ENCODE data around the gene RAB37.

Gene RAB37

DNA sequence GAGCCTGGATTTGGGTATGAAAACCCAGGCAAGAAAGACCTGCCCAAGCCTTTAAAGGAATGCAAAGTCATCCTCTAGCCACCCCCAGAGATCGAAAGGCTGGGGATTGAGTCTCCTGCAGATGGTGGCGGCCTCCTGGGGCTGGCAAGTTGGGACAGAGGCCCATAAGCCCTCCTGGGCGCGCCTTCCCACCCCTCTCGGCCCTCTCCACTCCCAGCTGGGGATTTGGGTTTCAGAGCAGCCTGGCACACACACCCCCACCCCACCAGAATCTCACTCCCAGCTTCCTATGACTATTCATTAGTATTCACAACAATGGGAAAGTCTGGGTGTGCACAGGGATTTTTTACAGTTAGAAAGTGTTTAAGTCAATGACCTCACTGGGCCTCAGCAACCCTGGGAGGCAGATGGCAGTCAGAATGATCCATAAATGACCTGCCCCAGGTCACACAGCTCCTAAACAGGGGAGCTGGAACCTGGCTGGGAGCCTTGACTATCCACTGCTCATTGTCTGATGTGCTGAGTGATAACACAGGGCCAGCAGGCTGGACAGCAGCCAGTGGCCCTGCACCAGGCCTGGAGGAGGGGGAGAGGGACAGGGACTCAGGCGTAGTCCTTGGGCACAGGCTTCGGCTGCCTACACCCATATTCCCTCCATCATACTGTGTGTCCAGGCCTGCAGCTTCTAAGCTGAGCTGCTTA lies 23.5 kb downstream of the RAB37 start:
- in situ Hi-C loops (cut with MboI; ENCODE audit: low sequenced_read_pairs): no loop called here

DNA sequence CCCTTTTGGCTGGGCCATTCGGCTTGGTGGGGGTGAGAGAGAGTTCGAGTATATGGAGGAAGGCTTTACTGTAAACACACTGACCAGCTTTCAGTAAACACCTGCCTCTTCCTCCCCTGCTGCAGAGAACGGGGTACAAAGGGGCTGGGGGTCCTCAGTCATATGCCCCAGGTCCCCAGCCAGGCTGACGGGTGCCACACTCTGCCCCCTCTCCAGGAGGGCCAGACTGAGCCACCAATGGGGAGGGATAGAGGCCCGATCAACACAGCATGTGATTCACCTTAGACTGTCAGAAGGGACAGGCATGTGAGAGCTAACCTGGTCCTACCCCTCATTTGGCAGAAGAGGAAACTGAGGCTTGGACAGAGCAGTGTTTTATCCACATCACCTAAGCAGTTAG lies 24.4 kb downstream of the RAB37 start:
- in situ Hi-C loops (cut with MboI; ENCODE audit: low sequenced_read_pairs): no loop called here

DNA sequence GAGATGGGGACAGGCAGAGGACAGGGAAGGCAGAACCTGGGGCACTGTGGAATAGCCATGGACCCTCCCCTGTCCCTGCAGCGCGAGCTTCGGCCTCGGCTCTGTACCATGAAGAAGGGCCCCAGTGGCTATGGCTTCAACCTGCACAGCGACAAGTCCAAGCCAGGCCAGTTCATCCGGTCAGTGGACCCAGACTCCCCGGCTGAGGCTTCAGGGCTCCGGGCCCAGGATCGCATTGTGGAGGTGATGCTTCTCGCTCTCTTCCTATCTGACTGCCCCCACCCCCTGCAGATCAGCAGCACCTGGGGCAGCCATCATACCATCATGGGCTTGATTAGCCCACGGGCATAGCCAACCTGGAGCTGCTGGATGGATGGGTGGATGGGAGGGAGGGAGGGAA lies 24.9 kb downstream of the RAB37 start:
- in situ Hi-C loops (cut with MboI; ENCODE audit: low sequenced_read_pairs): no loop called here

DNA sequence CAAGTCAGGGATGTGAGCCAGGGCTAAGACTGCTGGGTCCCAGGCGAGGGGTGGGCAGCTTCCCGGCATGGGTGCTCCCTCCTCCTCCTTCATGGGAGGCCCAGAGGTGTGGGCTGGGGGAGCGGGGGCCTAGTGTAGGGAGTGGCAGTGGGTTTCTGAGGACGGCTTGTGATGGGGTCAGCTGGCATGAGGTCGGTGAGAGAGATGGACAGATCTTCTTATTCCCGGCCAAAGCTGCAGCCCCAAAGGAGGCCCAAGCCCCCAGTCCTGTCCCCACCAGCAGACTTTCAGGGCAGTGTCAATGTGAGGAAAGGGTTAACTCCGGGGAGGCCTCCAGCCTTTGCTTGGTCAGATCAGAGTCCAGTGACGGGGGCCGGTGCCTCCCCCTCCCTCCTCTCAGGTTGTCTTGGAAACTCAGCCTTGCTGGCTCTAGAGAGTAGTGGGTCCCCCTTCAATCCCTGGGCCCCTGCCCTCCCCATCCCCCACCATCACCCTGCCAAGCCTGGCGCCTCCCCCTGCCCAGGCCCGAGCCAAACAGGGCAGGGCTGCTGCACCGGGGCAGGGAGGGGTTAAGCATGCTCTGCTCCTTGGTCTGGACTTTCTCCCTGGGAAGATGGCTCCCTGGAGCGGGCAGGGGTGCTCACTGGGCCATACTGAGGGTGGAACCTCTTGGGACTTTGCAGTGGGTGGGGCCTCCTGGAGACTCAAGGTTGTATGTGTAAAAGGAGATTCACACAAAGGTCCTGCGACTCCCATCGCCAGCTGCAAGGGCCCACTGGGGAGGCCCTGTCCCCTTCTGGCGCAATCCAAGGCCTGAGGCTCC lies 26.7 kb downstream of the RAB37 start:
- in situ Hi-C loops (cut with MboI; ENCODE audit: low sequenced_read_pairs): no loop called here

DNA sequence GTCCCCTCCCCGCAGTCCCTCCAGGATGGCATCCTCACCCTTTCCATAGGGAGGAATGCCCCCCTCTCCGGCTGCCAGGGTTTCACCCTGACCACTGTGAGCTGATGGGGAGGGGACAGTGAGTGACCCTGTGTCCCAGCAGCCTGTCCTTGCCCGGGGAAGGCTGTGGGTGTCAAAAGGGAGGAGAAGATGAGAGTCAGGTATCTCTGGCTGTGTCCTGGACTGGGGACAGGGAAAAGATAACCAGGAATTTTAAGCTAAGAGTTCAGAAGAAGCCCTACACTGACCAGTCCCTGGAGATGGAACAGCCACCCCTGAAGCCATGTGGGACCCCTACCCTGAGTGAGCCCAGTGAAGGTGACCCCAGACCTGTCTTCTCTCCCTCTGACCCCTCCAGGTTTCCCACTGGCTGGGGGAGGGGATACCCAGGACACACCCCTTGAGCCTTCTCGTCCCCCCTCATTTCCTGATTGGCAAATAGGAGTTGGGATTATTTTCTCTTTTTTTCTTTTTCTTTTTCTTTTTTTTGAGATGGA lies 27.8 kb downstream of the RAB37 start:
- in situ Hi-C loops (cut with MboI; ENCODE audit: low sequenced_read_pairs): no loop called here

DNA sequence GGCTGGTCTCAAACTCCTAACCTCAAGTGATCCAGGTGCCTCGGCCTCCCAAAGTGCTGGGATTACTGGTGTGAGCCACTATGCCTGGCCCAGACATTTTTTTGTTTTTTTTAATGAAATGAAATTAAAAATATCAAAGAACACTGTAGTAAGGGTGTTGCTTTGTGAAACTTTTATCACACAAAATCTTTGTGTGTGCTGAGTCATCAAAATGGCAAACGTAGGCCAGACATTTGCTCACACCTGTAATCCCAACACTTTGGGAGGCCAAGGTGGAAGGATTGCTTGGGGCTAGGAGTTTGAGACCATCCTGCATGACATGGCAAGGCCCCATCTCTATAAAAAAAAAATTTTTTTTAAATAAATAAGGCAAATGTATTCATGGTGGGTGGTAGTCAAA lies 29.4 kb downstream of the RAB37 start:
- in situ Hi-C loops (cut with MboI; ENCODE audit: low sequenced_read_pairs): no loop called here

DNA sequence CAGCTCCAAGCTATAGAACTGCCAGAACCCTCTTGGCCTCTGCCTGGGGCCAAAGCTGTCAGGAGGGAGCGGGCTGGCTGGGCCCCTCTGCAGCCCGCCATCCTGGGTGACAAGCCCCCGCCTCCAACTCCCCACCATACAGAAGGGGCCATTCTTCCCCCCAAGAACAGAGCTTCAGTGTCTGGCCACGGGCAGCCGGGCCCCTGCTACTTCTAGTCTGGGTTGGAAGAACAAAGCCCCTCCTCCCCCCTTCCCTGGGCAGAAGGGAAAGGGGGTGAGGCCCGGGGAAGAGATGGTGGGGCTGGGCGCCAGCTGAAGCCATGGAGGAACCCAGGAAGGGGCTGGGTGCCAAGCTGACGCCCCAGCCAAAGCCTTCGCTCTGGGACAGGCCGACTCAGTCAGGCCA lies 30.1 kb downstream of the RAB37 start:
- in situ Hi-C loops (cut with MboI; ENCODE audit: low sequenced_read_pairs): no loop called here

DNA sequence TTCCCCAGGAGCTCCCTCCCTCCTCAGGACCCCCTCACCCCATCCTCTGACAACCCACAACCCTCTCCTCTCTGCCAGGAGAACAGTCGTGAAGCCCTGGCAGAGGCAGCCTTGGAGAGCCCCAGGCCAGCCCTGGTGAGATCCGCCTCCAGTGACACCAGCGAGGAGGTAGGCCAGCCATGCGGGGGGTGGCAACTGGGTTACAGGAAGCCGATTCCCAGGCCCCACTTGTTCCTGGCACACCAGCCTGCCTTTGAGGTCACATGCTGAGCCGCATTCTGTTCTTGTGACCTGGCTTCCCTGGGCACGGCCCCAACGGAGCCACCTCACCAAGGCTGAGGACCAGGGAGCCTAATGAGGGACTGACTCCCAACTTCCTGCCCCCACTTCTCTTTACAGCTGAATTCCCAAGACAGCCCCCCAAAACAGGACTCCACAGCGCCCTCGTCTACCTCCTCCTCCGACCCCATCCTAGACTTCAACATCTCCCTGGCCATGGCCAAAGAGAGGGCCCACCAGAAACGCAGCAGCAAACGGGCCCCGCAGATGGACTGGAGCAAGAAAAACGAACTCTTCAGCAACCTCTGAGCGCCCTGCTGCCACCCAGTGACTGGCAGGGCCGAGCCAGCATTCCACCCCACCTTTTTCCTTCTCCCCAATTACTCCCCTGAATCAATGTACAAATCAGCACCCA lies 31.2 kb downstream of the RAB37 start:
- in situ Hi-C loops (cut with MboI; ENCODE audit: low sequenced_read_pairs): no loop called here

DNA sequence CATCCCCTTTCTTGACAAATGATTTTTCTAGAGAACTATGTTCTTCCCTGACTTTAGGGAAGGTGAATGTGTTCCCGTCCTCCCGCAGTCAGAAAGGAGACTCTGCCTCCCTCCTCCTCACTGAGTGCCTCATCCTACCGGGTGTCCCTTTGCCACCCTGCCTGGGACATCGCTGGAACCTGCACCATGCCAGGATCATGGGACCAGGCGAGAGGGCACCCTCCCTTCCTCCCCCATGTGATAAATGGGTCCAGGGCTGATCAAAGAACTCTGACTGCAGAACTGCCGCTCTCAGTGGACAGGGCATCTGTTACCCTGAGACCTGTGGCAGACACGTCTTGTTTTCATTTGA lies 31.7 kb downstream of the RAB37 start:
- in situ Hi-C loops (cut with MboI; ENCODE audit: low sequenced_read_pairs): no loop called here

DNA sequence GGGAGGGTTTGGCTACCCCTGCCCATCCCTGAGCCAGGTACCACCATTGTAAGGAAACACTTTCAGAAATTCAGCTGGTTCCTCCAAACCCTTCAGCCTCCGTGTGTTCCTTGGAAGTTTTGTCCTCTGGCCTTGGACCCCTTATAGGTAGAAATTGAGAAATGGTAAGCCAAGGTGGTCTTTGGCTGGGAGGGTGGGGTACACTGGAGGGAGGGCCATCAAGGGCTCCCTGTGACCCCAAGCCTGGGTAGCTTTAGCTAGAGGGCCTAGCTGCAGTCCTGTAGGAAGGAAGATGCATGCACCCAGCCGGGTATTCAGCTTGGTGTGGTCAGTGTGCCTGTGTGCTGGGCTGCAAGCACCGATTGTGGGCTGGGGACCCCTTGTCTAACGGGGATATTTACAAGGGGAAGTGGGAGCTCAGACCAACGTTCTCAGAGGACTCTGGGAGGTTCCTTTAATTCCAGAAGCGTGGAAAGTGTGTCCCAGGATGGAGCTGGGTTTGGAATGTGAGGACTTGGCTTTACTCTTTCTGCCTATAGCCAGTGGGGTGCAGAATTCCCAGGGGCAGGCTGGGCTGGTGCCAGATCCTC lies 32.3 kb downstream of the RAB37 start:
- in situ Hi-C loops (cut with MboI; ENCODE audit: low sequenced_read_pairs): no loop called here

DNA sequence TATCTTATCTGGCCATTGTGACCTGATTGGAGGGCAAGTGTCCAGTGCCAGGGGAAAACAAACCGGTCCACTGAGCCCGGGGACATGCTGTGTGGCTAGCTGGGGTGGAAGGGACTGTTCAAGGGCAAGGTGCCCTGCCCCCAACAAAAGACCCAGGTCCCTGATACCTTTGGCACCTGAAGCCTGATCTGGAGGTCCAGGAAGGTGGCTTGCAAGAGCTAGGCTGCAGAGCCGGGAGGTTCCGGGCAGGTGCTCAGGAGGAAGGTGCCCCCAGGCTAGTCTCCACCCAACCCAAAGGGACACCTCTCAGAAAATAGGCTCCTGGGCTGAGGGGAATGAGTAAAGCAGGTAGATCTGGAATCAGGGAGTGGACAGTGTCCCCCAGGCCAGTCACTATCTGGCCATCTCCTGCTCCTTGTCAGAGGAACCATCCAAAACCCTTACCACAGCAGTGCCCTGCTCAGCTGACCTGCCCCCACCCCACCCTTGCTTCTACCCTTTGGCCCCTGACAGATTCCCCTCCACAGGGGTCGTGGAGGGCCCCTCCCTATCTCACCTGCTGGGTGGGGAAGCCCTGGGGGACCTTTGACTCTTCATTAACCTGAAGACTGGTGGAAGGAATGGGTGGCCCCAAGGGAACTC lies 32.9 kb downstream of the RAB37 start:
- in situ Hi-C loops (cut with MboI; ENCODE audit: low sequenced_read_pairs): no loop called here

DNA sequence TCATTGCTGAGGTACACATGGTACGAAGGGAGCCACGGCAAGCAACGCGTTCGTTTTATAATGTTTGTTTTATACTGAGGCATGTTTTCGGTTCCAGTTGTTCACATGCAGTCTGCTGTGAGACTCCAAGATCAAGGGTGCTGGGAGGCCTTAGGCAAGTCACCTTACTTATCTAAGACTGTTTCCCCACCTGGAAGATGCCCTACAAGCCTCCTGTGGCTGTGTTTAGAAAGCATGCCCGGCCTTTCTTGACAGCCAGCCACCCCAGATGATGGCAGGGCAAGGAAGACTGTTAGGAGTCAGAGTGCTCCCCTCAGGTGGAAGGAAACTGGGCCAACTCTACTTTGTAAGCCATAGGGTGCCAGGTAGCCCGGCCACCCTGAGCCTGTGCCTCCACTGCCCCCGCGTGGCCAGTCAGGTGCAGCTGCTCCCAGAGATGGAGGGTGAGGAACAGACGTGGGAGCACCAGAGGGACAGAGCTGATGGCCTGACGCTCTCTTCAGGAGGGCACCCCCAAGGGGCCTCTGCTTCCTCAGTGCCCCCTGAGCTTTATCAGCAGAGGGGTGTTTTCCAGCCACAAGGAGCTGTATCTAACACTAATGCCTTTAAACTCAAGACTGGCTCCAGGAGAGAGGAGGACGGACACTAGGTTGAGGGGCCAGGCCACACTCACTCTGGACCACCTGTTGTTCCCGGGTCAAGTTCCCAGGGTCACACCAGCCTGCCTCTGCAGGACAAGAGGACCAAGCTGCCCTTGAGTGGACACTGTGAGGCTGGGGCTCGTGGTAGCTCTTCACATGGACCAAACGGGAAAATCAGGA lies 33.7 kb downstream of the RAB37 start:
- in situ Hi-C loops (cut with MboI; ENCODE audit: low sequenced_read_pairs): no loop called here

DNA sequence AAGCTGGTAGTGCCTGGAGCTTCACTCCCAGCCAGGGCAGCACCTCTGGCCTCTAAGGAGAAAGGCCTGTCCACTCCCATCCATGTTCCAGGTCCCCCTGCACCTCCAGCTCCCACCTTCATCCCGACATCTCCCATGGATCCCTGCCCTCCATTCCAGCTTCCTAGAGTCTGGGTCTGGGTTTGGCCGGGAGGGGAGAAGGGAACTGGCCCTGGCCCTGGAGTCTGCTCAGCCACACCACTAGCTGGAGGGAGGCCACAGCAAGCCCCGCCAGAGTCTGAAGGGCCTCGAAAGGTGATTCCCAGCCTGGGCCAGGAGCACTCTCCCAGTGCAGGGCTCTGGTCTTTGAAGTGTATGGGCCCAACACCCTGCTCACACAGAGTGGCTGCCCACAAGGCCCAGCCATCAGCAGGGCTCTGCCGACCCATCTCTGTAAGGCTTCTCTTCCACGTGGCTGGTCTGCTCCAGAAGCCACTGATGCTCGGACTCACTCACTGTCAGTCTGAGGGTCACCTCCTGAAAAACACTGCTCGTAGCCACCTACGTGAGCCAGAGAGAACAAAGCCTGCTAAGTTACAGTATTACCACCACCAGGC lies 34.4 kb downstream of the RAB37 start:
- in situ Hi-C loops (cut with MboI; ENCODE audit: low sequenced_read_pairs): no loop called here

DNA sequence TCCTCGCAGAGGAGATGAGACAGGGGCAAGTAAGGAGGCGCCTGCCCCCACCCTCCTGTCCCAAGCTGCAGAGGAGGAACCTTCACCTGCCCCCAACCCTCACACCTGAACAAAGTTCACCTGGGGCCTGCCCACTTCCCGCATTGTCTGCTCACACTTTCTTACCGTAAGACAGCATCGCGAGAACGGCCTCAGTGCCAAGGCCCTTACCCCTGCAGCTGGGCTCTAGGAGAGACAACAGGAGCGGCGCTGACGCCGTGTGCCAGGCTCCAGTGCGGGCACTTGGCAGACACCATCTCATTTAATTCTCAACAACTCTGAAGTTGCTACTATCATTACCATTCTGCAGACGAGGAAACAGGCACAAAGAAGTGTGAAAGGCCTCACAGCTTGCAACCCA lies 35.0 kb downstream of the RAB37 start:
- in situ Hi-C loops (cut with MboI; ENCODE audit: low sequenced_read_pairs): no loop called here

DNA sequence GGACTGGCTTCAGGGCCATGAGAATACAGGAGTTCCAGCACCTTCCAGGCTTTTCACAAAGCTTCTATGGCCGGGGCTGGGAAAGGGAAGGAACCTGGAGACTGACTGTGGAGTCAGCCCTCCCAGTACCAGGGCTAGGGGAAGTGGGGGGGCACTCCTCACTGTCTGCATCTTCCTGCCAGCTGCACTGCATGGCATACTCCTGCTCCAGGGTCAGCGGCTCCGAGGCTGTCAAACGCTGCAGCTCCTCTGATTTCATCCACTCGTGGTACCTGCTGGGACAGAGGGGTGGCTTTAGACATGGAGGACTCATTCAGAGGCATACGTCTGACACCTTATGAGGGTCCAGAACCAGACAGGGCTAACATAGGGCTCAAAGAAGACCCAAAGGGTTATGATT lies 36.4 kb downstream of the RAB37 start:
- in situ Hi-C loops (cut with MboI; ENCODE audit: low sequenced_read_pairs): no loop called here

DNA sequence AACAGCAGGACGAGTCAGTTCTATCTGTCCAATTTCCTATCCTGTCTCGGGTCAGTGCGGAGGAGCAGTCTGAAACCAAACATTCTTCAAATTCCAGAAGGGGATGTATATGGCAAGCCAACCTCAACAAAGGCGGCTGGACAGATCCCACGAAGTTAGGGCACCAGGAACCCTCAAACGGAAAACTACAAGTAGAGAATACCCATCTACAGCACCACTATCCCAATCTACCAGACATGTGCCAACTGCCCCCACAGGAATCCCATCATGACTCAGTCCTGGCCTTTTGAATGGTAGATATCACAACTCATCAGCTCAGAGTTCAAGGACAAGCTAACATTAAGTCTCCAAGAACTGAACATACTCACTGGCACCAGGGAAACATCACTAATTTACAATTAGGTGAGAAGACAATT lies 36.8 kb downstream of the RAB37 start:
- in situ Hi-C loops (cut with MboI; ENCODE audit: low sequenced_read_pairs): no loop called here

DNA sequence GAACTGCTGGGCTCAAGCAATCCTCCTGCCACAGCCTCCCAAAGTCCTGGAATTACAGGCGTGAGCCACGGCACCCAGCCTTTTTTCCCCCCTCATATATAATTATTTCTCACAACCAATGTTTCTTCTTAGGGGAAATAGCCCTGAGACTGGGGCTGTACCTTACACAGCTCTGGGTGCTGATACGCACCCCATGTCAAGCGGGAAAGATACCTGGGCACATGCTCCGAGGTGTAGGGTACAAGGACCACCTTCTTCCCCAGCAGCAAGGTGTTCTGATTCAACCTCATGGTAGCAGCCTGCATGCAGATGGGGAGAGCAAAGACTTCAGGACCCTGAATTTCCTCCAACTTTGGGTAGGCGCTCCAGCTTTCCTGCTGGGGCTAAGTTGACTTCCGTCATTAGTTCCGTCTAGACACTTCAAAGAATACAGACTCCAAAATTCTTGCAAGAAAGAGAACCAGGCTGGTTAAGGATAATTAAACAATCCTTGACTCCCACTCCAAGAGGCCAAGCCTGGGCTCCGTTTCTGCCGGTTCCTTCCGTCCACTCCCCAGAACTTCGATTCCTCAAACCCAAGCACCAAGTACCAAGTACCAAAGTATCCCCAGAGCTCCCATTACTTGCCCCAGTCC lies 38.5 kb downstream of the RAB37 start:
- in situ Hi-C loops (cut with MboI; ENCODE audit: low sequenced_read_pairs): no loop called here

DNA sequence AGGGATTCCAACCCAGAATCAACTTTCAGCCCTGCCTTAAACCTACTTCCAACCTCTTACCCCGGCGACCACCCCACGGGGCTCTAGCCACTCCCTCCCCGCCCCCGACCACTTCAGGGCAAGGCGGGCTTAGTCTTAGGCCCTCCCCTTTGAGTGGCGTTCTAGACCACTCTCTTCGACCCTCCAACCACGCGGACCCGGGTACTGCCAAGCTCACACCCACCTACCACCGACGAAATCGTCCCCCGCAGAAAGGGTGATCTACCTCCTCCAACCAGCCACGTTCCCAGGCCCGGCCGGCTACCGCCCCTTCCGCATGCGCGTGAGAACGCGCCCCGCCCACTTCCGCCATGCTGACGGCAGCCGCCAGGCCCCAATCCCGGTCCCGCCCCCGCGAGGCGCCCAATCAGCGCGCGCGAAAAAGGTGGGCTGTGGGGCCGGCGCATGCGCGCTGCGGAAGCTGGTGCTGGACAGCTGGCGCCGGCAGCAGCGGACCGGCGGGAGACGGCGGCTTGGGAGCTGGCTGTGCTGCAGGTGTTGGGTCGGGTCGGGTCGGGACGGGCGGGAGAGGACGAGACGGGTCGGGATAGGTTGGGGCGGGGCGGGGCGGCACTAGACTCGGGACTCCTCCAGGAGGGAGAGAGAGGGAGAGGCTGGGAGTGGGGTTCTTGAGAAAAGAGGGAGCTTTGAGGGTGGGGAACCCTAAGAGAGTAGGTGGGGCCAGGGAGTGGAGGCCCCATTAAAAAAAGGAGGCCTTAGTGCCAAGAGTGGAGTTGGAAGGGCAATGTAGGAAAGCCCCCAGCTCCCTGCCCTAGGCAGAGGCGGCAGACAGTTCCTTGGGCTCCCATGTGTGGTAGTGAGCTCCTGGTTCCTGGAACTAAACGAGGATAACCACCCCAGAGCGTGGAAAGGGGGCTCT lies 39.2 kb downstream of the RAB37 start, which contains the start of gene NAT9:
Gene NAT9 (minus strand): TSS at position 302 of the 919 bp plus-strand sequence. CDS start 647 bp downstream, outside the sequence.
- in situ Hi-C loops (cut with MboI; ENCODE audit: low sequenced_read_pairs): no loop called here
